Kidney (tissue), 14 donors: ENCODE results near the gene HNRNPH2. TPM values are rescaled to one million over a fixed set of nuclear protein-coding genes. Genes with fewer than 3 reads are reported as not detected.
A peak's percentile ranks its signal among the peaks of the same experiment; 100 is the strongest.

Experiments
- DNase-seq, 5 donors: peaks; one replicate each; pipeline ENCODE4 v3.0.0-alpha.2; 2013 to 2020
- FAIRE-seq: peaks from 2 replicates; lab custom pipeline; 2012; peaks lifted over from hg19 to GRCh38; lab: Jason Lieb, UNC
- H3K27ac ChIP-seq, 2 donors: one replicate each; pipeline ENCODE4 v1.7.0; 2013; ENCODE audit warnings: low read depth in 2 of 2, low read length in 2 of 2, inconsistent platforms in 1 of 2
- H3K27me3 ChIP-seq: one replicate; pipeline ENCODE4 v1.7.1; 2013; ENCODE audit warnings: low read length, inconsistent platforms; ENCODE audit not compliant: control insufficient read depth, insufficient read depth
- H3K36me3 ChIP-seq, 3 donors: one replicate each; pipeline versions ENCODE4 v1.7.0 to v1.7.1; 2013; ENCODE audit warnings: low read length in 3 of 3, control low read depth in 1 of 3, inconsistent platforms in 1 of 3; ENCODE audit not compliant: insufficient read depth in 3 of 3, control insufficient read depth in 2 of 3
- H3K4me1 ChIP-seq, 3 donors: one replicate each; pipeline versions ENCODE4 v1.7.0 to v1.7.1; 2013; ENCODE audit warnings: low read length in 3 of 3, inconsistent platforms in 1 of 3, low read depth in 1 of 3; ENCODE audit not compliant: control insufficient read depth in 2 of 3, insufficient read depth in 2 of 3
- H3K4me3 ChIP-seq, 3 donors: one replicate each; pipeline versions ENCODE4 v1.7.0 to v1.8.1; 2013; ENCODE audit warnings: low read length in 3 of 3, control low read depth in 1 of 3, inconsistent platforms in 1 of 3
- H3K9ac ChIP-seq, 3 donors: one replicate each; pipeline versions ENCODE4 v1.7.0 to v1.7.1; 2013; ENCODE audit warnings: low read length in 3 of 3, control low read depth in 1 of 3, inconsistent platforms in 1 of 3
- H3K9me3 ChIP-seq, 3 donors: one replicate each; pipeline versions ENCODE4 v1.7.0 to v1.7.1; 2013; ENCODE audit warnings: low read length in 3 of 3, control low read depth in 1 of 3, inconsistent platforms in 1 of 3; ENCODE audit not compliant: control insufficient read depth in 2 of 3, insufficient read depth in 1 of 3
- CTCF ChIP-seq: IDR thresholded peaks from 3 replicates; pipeline ENCODE4 v1.5.1; 2012; ENCODE audit warnings: mild to moderate bottlenecking, moderate library complexity, borderline replicate concordance; ENCODE audit not compliant: insufficient read depth; ENCODE audit errors: extremely low read depth
- intact Hi-C: fragments of 100-400 bp; cut with DNase I; formaldehyde crosslinking; loops from one replicate; pipeline ENCODE4 v1.11.1; 2022
- polyA plus RNA-seq: library from polyadenylated mRNA; stranded (reverse); fragments of 350-450 nt; fragmentation: Illumina TruSeq; extraction: RNeasy Lipid Tissue Mini Kit (QIAGEN cat#74804); gene quantifications from one replicate; pipeline ENCODE4 v1.2.3, GENCODE V29; 2014; ENCODE audit warnings: low read depth, low replicate concordance; ENCODE audit not compliant: insufficient read depth
- total RNA-seq: library from RNA; stranded (reverse); fragmentation: NEBNext Ultra II Directional; extraction: Animal tissue kit (Norgen Biotek cat#: 25700); gene quantifications from one replicate; pipeline ENCODE4 v1.2.1, GENCODE V29; 2021
- donor health status: control.
- donor health status: control.
- donor health status: control.
- donor health status: control.
- donor health status: control.
- donor health status: DM: yes; HTN: yes; CAD: no.
- donor health status: Normal renal cell carcinoma (clear cell type).

Gene HNRNPH2
- total and polyA plus RNA-seq, 2 donors from 2014 or later = 68.1 to 79.5 TPM

GRCh38 chrX:101417981-101418841, 10.2 kb downstream of the HNRNPH2 start:
- H3K27me3 ChIP-seq = no peaks in the 10 kb centered on the region
- peak overlapping the region; percentile 59 to 82 (median 77) for H3K9ac ChIP-seq
- intact Hi-C loops = no loop called here
- peak overlapping the region; percentile 86 to 95 for H3K27ac ChIP-seq
- H3K4me3 ChIP-seq = peak overlapping the region; percentile 63 to 68 (median 68)
- no peak for TF ChIP-seq CTCF
- FAIRE-seq (no peak), DNase-seq (peak; percentile 64 to 84 (median 75))
- peaks cover 0 to 4% (median 0%) of the 10 kb centered on the region in 3 donors for H3K36me3 ChIP-seq
- H3K9me3 ChIP-seq = no peaks in the 10 kb centered on the region
- H3K4me1 ChIP-seq = peaks cover 2 to 6% (median 3%) of the 10 kb centered on the region in 3 donors

- Histone ChIP-seq H3K4me3 (no peak overlapping the region), H3K36me3 (no peaks in the 10 kb centered on the region), H3K9ac (peak overlapping the region in 1 of 3 donors; percentile 34), H3K27ac (peak overlapping the region in 1 of 2 donors; percentile 43), H3K4me1 (peaks cover 2 to 6% (median 3%) of the 10 kb centered on the region in 3 donors), H3K27me3 (no peaks in the 10 kb centered on the region), H3K9me3 (no peaks in the 10 kb centered on the region)
- FAIRE-seq (no peak), DNase-seq (no peak)
- intact Hi-C loops = no loop called here
- TF ChIP-seq CTCF = no peak
These were observed 11.5 kb downstream of the HNRNPH2 start for GRCh38 chrX:101419489-101419888.

- FAIRE-seq = no peak
- TF ChIP-seq CTCF = no peak
- no peak for DNase-seq
- Histone ChIP-seq H3K27ac (no peak overlapping the region), H3K27me3 (no peaks in the 10 kb centered on the region), H3K9me3 (peaks cover 0 to 2% (median 0%) of the 10 kb centered on the region in 3 donors), H3K36me3 (peaks cover 0 to 2% (median 0%) of the 10 kb centered on the region in 3 donors), H3K4me3 (no peak overlapping the region), H3K4me1 (no peaks in the 10 kb centered on the region), H3K9ac (no peak overlapping the region)
- intact Hi-C loops = no loop called here
These were observed 19.9 kb downstream of the HNRNPH2 start for GRCh38 chrX:101427954-101428353.
